GM18907 (cell line): ENCODE data around the gene CDH26.
A peak's percentile ranks its signal among the peaks of the same experiment; 100 is the strongest.

Source experiments
- ATAC-seq: cut with Tn5 transposase; IDR thresholded peaks from one replicate; pipeline ENCODE4 v1.9.1; 2021; ENCODE audit warnings: mild to moderate bottlenecking, moderate library complexity; ENCODE audit not compliant: unreplicated experiment

CDH26 gene

GRCh38 chr20:60057866-60058807, 99.9 kb downstream of the CDH26 start:
- ATAC-seq: peak; percentile 45

GRCh38 chr20:60058879-60059278, 100.7 kb downstream of the CDH26 start:
- ATAC-seq: no peak

GRCh38 chr20:60060006-60060557, 101.9 kb downstream of the CDH26 start:
- ATAC-seq: no peak

- ATAC-seq: no peak
Observed at GRCh38 chr20:60060593-60060992, 102.4 kb downstream of the CDH26 start.

GRCh38 chr20:60062431-60063047, 104.3 kb downstream of the CDH26 start:
- ATAC-seq: no peak

- no peak for ATAC-seq
Observed at GRCh38 chr20:60063048-60063451, 104.8 kb downstream of the CDH26 start.

GRCh38 chr20:60063739-60064380, 105.6 kb downstream of the CDH26 start:
- ATAC-seq: no peak
